GM19463 (cell line): ENCODE data around the gene HMCN1.

Experiments used
- ATAC-seq: cut with Tn5 transposase; IDR thresholded peaks from one replicate; pipeline ENCODE4 v1.9.1; 2021; ENCODE audit warnings: mild to moderate bottlenecking, moderate library complexity; ENCODE audit not compliant: unreplicated experiment

HMCN1 gene

GRCh38 chr1:186215636-186216035, 481.4 kb downstream of the HMCN1 start:
- ATAC-seq: no peak

- ATAC-seq: peak; percentile 70
Measured at GRCh38 chr1:186218654-186219352, 484.6 kb downstream of the HMCN1 start.

- ATAC-seq: no peak
Measured at GRCh38 chr1:186220067-186220466, 485.9 kb downstream of the HMCN1 start.

DNA sequence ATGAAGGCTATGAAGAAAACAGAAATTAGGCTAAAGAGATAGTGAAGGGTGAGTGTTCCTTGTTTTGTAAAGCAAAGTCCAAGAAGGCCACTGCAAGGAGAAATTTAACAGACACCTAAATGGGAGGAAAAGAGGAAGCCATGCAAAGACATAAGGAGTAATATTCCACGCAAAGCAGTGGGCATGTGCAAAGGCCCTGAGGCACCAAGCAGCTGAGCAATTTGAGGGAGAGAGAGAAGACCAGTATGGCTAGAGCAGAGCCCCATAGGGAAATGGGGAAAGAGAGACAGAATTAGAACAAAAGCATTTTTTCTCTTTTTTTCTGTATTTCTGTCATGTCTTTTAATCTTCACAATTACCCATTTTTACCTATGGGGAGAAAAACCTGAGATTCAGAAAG, 486.7 kb downstream of the HMCN1 start:
- no peak for ATAC-seq

- ATAC-seq: no peak
Measured at GRCh38 chr1:186225096-186225495, 490.9 kb downstream of the HMCN1 start.

DNA sequence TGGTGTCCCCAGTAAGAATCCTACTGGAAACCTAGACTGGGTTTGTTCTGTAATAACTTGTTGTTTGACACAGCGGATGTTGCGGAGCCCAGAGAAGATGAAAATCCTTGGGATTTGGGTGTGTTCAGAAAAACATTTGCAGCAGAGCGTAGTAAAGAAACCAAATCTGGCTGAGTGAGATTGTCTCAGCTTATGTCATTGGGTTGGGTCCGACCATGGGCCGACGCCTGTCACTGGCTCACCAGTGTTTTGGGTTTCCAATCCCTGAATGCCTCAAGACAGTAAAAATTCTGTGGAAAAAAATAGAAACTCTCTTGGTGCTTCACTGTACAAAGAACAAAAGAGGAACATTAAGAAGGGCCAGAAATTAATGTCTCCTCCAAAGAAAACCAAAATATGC, 494.6 kb downstream of the HMCN1 start:
- ATAC-seq: no peak

DNA sequence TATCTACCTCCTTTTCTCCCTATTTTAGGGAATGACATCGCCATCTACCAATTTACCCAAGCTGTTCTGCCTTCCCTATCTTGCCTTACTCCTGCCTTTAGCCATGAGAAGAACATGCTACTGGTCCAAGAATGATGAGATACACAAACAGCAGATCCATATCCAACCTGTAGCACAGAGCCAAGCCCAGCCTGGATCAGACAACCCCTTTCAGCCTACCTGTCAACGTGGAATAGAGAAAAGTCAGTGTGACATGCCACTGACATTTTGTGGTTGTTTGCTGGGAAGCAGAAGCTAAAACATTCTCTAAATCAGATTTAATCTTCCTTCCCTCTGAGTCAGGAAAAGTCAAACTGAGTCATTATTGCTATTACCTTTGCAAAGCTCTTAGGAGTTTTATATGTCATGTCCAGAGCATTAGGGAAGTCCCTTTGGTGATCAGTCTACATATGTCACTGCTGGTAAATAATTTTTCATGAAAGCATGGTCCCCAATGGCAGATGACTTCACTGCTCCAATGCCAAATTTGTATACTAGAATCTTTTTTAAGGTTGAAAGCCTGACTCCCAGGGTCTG, 497.8 kb downstream of the HMCN1 start:
- no peak for ATAC-seq

DNA sequence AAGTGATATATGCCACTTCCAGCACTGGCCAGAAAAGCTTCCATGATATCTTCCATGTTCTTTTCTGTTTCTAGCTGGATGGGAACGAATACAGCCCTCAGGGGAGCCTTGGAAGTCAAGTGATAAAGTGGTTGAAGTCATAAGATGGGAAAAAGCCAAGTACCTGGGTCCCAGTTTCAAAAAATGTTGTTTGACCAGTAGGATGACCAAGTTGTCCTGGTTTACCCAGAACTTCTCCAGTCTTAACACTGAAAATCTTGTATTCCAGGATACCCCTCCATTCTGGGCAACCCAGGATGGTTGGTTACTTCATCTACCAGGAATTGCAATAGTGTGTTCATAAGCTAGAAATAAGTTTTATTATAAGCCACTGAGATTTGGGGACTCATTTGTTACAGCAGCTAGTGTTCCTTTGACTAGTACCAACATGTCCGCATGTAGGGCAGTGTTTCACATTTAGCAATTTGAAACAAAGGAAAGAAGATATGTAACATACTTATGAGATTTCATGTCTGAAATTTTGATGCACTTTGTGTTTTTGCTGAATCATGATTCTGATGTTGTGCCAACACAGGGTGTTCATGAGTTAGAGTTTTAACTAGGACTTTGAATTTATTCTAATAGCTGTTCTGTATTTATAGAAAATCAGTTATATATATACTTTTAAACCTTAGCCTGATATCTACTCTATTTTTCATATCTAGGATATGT, 500.9 kb downstream of the HMCN1 start:
- ATAC-seq: no peak

DNA sequence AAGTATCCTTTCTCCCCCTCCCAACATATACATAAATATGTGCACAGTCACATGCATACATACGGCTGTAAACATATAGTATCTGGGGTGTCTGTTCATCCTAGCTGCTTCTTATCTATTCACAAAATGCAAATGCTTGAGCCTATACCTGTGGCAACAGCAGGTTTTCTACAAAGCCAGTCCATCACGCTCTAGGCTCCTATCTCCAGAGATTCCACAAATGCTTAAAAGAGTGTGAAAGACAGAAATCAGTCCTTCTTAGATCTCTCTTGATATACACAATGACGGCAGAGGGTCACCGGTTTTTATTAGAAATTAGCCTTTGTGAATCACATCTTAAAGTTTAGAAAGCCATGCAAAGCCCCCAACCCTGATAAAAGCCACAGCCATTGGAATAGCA, 501.5 kb downstream of the HMCN1 start:
- no peak for ATAC-seq

DNA sequence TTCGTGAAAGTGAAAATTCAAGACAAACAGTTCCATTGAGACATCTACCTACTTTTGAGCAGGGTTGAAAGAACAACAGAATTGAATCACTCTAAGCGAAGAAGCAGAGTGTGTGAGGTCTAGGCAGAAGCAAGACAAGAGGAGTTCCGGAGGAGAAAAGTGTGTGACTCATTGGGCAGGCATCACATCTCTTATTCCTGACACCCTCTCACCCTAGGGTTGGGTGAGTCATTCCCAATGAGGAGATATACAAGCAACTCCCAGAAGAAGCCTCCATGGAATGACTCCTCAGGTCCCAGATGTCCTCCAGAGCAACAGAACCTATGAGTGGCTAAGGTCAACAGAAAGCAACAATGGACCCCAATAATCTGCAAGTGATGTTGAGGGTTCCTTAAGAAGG, 502.7 kb downstream of the HMCN1 start:
- no peak for ATAC-seq

- no peak for ATAC-seq
Measured at GRCh38 chr1:186239171-186239570, 505.0 kb downstream of the HMCN1 start.

DNA sequence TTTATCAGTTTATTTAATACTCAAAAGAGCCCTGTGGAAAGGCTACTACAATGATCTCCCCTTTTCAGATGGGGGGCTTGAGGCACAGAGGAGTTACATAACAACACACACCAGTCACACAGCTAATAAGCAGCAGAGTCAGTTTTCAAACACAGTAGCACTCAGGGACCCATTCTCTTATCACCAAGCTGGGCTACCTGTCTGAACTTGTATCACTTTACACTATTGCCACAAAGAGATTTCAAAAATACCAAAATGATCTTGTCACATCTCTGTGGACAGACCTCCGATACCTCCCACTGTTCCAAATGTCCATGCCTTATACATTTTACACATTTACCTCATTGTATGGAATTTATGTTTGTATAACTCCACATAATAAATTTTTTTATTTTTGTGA, 506.2 kb downstream of the HMCN1 start:
- no peak for ATAC-seq
